Suprapubic skin (tissue), 4 donors: ENCODE data around the gene PCBP3. TPM values are rescaled to one million over a fixed set of nuclear protein-coding genes. Genes with fewer than 3 reads are reported as not detected.

ENCODE experiments used
- DNase-seq, 2 donors: peaks; one replicate each; pipeline ENCODE4 v3.0.0-alpha.2; 2019; ENCODE audit warnings: low spot score in 2 of 2
- H3K27ac ChIP-seq: fragments of 200-600 bp; sonication (generic); one replicate; pipeline ENCODE4 v1.5.1; 2019
- H3K27me3 ChIP-seq: fragments of 200-600 bp; sonication (generic); one replicate; pipeline ENCODE4 v1.5.1; 2019
- H3K36me3 ChIP-seq: fragments of 200-600 bp; sonication (generic); one replicate; pipeline ENCODE4 v1.5.1; 2019
- H3K4me1 ChIP-seq: fragments of 200-600 bp; sonication (generic); one replicate; pipeline ENCODE4 v1.5.1; 2019
- H3K4me3 ChIP-seq: fragments of 200-600 bp; sonication (generic); one replicate; pipeline ENCODE4 v1.5.1; 2019; ENCODE audit warnings: mild to moderate bottlenecking
- H3K9me3 ChIP-seq: fragments of 200-600 bp; sonication (generic); one replicate; pipeline ENCODE4 v1.5.1; 2019
- CTCF ChIP-seq, 2 donors: fragments of 200-600 bp in 1 of 2; fragments of 450-650 bp in 1 of 2; sonication (generic) in 1 of 2; IDR thresholded peaks; one replicate each; pipeline ENCODE4 v1.5.1; 2016 to 2019; ENCODE audit warnings: antibody characterized with exemption in 2 of 2, mild to moderate bottlenecking in 1 of 2, moderate library complexity in 1 of 2
- EP300 ChIP-seq: sonication (generic); formaldehyde crosslinking; IDR thresholded peaks from one replicate; pipeline ENCODE4 v1.6.1; 2017; ENCODE audit warnings: antibody characterized with exemption
- POLR2A ChIP-seq, 2 donors: fragments of 450-650 bp; IDR thresholded peaks; one replicate each; pipeline ENCODE4 v1.6.1; 2017; ENCODE audit warnings: antibody characterized with exemption in 2 of 2, mild to moderate bottlenecking in 2 of 2, moderate library complexity in 2 of 2
- POLR2AphosphoS5 ChIP-seq, 3 donors: sonication (generic); formaldehyde crosslinking; IDR thresholded peaks; one replicate each; pipeline ENCODE4 v1.6.1; 2017; ENCODE audit warnings: antibody characterized with exemption in 3 of 3
- WGBS: methylation state at CpG from one replicate; pipeline ENCODE4 v1.1.5; 2018; 5-methylcytosine and 5-hydroxymethylcytosine counted together
- total RNA-seq, 4 donors: library from RNA; depleted of rRNA; stranded (reverse); fragments of >200 nt; gene quantifications; one replicate each; pipeline ENCODE4 v1.1.0, GENCODE V29; 2016

PCBP3 gene
- total RNA-seq, 4 donors from 2014 or later: 0.97 to 7.3 (median 2.7) TPM

- H3K9me3 ChIP-seq: no peaks in the 10 kb centered on the region
- H3K36me3 ChIP-seq: no peaks in the 10 kb centered on the region
- no peaks in the 10 kb centered on the region for H3K27me3 ChIP-seq
- DNase-seq: peak in 1 of 2 donors; percentile 33
- TF ChIP-seq EP300 (no peak), POLR2A (IDR thresholded peaks at IDR 0.05) (no peak), CTCF (IDR thresholded peaks at IDR 0.05) (no peak), POLR2AphosphoS5 (IDR thresholded peaks at IDR 0.05) (no peak)
- WGBS: 89% methylated on average over 1 of the region's 1 CpG
- H3K4me1 ChIP-seq: no peaks in the 10 kb centered on the region
- no peak overlapping the region for H3K27ac ChIP-seq
- no peak overlapping the region for H3K4me3 ChIP-seq
These were observed 294.9 kb downstream of the PCBP3 start for GRCh38 chr21:45938453-45938755.

DNA sequence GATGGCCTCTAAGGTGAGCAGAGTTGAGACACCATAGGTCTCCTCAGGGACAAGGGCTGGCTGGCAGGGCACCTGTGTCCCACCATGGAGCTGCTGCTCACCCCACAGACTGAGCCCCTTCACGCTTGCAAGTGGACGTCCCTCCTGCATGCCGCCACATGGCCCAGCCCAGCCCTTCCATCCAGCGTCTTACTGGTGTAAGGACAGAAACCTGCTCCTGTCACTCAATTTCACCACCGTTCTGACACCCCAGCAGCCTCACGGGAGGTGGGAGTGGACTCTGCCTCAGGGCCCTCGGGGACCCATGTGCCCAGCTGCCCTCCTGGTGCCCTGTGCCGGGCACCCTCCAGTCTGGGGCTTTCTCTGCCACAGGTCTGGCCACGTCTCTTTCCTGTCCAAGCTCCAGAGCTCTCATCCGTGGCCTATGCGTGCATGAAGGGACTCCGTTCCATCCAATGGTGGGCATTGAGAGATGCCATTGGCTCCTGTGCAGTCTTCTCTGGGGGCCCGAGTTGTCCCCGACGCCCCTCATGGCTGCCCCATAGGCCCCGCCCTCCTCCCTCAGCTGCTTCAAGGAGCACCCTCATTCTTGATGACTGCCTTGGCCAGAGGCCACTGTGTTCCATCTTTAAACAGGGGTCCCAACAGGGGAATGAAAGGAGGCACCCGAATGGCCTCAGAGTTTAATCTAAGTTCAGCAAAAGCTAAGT lies 295.4 kb downstream of the PCBP3 start:
- no peak for TF ChIP-seq CTCF (IDR thresholded peaks at IDR 0.05)
- Histone ChIP-seq H3K36me3 (no peaks in the 10 kb centered on the region), H3K27ac (no peak overlapping the region), H3K27me3 (no peaks in the 10 kb centered on the region), H3K9me3 (no peaks in the 10 kb centered on the region), H3K4me3 (no peak overlapping the region), H3K4me1 (no peaks in the 10 kb centered on the region)
- 86% methylated on average over 11 of the region's 17 CpGs for WGBS
- DNase-seq: no peak

DNA sequence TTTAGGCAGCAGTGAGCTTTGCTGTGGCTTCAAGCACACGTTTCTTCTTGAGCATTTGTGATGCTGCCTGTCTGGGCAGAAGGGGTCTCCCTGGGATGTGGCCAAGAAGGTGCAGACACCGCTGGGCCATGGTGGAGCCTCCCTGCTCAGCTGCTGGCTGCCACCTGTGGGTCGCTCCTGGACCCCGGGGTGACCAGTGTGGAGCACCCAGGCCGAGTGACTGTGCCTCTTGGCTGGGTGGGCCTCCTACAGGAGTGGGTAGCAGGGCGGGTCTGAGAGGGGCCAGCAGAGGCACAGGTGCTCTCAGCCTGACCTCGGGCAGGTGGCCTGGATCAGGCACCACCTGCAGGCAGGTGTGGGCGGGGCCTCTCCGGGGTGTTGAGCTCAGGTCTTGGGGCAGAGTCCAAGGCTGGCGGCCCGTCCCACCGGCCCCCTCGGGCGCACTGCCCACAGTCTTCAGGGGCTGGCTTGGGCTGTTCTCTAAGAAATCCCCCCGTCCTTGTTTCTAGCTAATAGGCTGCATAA lies 296.1 kb downstream of the PCBP3 start:
- no peak overlapping the region for H3K4me3 ChIP-seq
- H3K4me1 ChIP-seq: no peaks in the 10 kb centered on the region
- no peak for DNase-seq
- H3K36me3 ChIP-seq: no peaks in the 10 kb centered on the region
- no peaks in the 10 kb centered on the region for H3K9me3 ChIP-seq
- no peak overlapping the region for H3K27ac ChIP-seq
- no peak for TF ChIP-seq POLR2AphosphoS5 (IDR thresholded peaks at IDR 0.05)
- no peak for TF ChIP-seq CTCF (IDR thresholded peaks at IDR 0.05)
- TF ChIP-seq EP300: no peak
- no peak for TF ChIP-seq POLR2A (IDR thresholded peaks at IDR 0.05)
- H3K27me3 ChIP-seq: no peaks in the 10 kb centered on the region
- WGBS: 100% methylated on average over 2 of the region's 15 CpGs

GRCh38 chr21:45940091-45940490 lies 296.6 kb downstream of the PCBP3 start:
- Histone ChIP-seq H3K27ac (no peak overlapping the region), H3K4me3 (no peak overlapping the region), H3K4me1 (no peaks in the 10 kb centered on the region), H3K36me3 (no peaks in the 10 kb centered on the region), H3K9me3 (no peaks in the 10 kb centered on the region), H3K27me3 (no peaks in the 10 kb centered on the region)
- TF ChIP-seq CTCF (IDR thresholded peaks at IDR 0.05): no peak
- no peak for TF ChIP-seq EP300
- TF ChIP-seq POLR2A (IDR thresholded peaks at IDR 0.05): no peak
- no peak for TF ChIP-seq POLR2AphosphoS5 (IDR thresholded peaks at IDR 0.05)
- peak in 1 of 2 donors; percentile 49 for DNase-seq
- 98% methylated on average over 7 of the region's 20 CpGs for WGBS

DNA sequence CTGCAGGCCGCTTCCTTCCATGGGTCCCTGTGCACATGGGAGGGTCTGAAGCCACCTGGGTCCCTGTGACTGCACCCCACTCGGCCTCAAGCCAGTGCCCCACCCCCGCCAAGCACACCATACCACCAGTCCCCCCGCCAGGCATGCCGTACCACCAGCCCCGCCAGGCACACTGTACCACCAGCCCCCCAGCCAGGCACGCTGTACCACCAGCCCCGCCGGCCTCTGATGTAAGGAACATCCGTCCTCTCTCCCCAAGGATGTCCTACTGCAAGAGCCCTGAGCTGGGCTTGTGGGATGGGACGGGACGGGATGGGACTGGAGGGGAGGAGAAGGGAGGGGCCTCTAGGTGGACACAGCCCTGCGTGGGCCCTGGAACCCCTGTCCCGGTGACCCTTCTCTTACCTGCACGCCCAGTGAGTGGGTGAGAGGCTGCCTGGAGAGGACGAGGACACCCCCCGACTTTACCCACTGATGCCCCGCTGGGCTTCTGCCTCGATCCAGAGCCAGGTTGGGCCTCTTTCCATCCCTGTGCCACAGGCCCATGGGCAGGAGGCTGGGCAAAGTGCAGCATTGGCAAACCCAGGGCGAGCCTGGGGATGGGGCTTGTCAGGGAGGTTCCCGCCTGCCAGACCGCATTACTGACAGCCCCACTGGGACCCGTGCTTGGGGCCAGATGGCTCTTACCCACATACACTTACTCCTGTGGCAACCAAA lies 297.3 kb downstream of the PCBP3 start:
- no peaks in the 10 kb centered on the region for H3K36me3 ChIP-seq
- no peaks in the 10 kb centered on the region for H3K27me3 ChIP-seq
- no peaks in the 10 kb centered on the region for H3K4me1 ChIP-seq
- TF ChIP-seq EP300: no peak
- TF ChIP-seq POLR2AphosphoS5 (IDR thresholded peaks at IDR 0.05): no peak
- no peak for TF ChIP-seq CTCF (IDR thresholded peaks at IDR 0.05)
- no peak for TF ChIP-seq POLR2A (IDR thresholded peaks at IDR 0.05)
- H3K27ac ChIP-seq: no peak overlapping the region
- DNase-seq: peak in 1 of 2 donors; percentile 56
- 87% methylated on average over 10 of the region's 23 CpGs for WGBS
- no peak overlapping the region for H3K4me3 ChIP-seq
- no peaks in the 10 kb centered on the region for H3K9me3 ChIP-seq
